HG03139 (cell line): ENCODE results near the gene CCN6.
"Not testable (repeated sequence)": the region's sequence is repeated elsewhere in the genome, so short reads cannot be mapped to it uniquely, and the experiment has no call there.

Source experiments
- ATAC-seq: cut with Tn5 transposase; IDR thresholded peaks from one replicate; pipeline ENCODE4 v1.9.1; 2021; ENCODE audit not compliant: unreplicated experiment

CCN6 gene

GRCh38 chr6:112029045-112029822 is 24.7 kb upstream of the CCN6 start:
- ATAC-seq = peak; percentile 64

DNA sequence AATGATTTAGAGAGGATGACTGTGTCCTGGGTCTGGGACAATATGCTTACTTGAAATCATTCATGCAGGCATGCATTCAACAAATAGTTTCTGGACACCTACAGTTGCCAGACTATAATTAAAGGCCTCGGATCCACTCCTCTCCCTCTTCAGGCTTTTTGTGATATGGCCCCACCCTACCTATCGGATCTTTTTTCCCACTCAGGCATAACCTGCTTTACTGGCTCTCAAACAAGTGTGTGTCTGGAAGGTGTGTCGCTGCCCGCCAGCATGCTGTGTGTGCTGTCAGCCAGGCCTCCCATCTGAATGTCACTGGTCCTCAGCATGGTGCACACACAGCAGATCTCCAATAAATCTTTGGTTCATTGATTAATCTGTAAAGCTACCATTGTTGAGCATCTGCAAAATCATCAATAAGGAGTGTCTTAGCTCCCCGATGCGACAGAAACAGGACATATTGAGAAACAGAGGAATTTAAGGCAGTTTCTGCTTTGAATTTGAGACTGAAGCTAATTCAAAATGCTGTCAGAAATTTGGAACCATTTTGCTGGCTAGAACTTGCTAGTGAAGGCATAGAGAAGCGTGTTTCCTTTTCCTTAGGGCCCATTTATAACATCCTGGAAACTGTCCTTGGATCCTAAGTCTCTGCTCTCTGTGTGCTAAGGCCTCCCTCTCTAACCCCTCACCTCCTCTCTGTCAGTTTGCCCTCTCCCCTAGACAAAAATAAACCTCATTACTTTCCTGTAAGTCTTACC is 23.5 kb upstream of the CCN6 start:
- no peak for ATAC-seq

- no peak for ATAC-seq
These were observed 22.8 kb upstream of the CCN6 start for GRCh38 chr6:112030961-112031660.

DNA sequence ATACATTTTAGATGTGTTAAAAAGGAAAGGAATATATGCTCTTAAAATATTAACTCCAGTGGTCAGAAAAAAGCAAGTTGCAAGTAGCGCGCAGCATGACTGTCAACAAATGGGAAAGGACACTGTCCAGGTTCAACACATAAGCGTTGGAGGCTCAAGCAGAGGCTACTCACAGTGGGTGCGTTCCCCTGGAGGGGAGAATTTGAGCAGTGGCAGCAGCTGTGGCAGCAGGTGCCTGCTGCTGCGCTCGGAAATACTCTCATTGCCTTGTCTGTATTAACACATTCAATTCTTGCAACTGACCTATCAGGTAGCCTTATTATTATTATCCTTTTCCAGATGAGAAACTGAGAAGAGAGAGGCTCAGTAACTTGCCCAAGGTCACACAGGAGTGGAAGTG is 21.9 kb upstream of the CCN6 start:
- ATAC-seq = no peak

GRCh38 chr6:112032728-112033127 is 21.2 kb upstream of the CCN6 start:
- no peak for ATAC-seq

DNA sequence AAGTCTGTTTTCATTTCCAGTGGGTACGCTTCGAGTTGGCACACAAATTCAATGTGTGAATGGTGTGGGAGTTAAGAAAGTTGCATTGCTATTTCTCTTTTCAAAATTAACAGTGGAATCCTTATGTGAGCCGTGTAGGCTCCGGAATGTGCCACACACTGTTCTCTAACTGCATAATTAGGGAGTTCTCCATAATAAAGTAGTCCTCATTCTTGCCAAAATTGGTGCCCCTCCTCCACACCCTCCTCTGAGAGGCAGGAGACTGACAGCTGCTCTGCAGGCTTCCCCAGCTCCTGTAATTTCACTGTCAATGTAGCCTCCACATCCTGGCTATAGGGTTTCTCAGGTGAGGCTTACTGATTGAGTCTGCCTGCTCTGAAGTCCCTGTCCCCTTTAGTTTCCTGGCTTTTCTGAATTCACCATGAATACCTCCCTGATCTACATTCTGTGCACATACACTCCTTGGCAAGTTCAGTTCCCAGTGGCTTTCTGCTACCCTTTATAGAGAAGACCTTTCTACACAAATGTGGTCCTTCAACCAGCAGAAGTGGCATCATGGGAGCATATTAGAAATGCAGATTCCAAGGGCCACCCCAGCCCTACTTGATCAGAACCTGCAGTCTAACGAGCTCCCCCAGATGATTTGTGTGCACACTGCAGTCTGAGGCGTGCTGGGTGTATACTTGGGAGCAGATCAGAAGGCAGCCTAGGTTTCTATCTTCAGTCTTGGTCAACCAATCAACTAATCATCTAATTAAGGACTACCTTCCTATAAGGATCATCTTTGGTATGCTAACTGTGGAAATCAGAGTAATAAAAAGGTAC is 19.9 kb upstream of the CCN6 start:
- no peak for ATAC-seq

DNA sequence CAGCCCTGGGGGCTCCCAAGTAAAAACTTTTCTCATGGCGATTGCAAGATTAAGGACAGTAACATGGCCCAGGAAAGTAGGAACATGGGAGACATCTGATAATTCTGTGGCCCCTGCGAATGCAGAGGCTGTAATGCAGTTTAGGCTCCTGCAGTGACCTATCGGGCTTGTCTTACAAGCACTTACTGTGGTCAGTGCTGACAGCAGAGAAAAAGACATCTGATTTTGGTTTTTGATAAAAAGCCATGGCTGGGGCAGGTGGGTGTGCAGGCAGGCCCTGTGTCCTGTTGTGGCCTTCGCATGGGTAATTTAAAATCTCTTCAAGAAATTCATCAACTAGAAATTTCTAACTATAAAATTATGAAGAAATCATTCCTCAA is 19.3 kb upstream of the CCN6 start:
- ATAC-seq = no peak

GRCh38 chr6:112036088-112036637 is 17.7 kb upstream of the CCN6 start:
- no peak for ATAC-seq

GRCh38 chr6:112037783-112038216 is 16.1 kb upstream of the CCN6 start:
- no peak for ATAC-seq

GRCh38 chr6:112038268-112038667 is 15.6 kb upstream of the CCN6 start:
- ATAC-seq = no peak

DNA sequence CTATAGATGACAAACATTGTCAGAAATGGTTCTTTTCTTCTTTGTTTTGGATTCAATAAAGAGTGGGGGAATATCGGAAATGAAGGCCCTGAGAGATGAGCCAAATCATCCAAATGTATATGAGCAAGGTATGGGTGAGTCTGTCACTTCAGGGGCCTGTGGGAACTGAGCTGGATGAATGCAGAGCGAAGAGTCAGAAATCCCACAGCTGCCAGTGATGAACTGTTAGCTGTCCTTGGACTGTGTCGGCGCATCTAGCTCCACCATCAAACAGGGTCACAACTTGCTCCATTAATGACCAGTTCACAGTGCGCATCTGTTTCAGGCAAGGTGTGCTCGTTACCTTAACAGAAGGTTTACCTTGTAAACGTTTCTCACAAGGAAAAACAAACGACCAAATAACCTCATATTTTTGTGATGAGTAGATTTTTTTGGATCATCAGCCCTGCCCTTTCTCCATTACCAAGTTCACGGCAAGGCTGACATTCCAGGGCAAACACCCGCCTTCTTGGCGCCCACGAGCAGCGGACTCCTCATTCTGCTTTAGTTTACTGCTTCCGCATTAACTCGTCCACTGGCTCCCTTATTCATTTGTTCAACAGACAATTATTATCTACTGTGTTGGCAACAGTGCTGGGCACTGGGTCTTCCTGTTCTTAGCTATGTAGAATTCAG is 15.0 kb upstream of the CCN6 start:
- ATAC-seq = no peak

DNA sequence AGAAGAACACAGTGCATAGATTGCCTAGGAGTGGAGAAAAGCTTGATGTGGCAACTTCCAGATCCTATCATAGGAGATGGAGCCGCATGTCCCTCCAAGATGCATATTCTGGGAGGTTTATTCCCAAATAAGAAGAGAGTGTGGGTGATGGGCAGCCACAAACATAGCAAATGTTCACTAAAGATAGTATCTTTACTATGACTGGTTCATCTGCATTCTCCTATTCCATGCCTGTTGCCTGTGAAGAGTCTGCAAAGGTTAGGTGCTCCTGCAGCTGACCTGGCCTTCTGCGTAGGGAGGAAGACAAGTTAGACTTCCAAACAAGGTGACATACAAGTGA is 14.5 kb upstream of the CCN6 start:
- ATAC-seq = no peak

DNA sequence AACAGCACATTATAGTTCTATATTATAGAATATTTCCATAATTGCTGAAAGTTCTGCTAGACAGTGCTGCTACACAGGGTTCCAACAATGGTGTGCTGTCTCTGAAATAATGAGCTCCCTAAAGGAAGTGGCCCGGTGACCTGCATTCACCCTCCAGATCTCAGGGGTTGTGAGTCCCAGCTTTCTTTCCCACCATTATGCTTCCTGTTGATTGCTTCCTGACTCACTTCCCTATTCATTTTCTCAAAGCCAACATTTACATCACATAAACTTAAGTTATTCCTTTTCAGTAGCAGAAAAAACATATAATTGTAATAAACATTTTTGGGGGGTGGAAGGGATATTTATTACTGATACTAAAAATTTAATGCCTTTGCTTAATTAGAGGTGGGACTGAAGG is 12.9 kb upstream of the CCN6 start:
- no peak for ATAC-seq

- no peak for ATAC-seq
These were observed 12.4 kb upstream of the CCN6 start for GRCh38 chr6:112041535-112041934.

- ATAC-seq = peak; percentile 92
These were observed 10.6 kb upstream of the CCN6 start for GRCh38 chr6:112043032-112044007.

- no peak for ATAC-seq
These were observed 9.7 kb upstream of the CCN6 start for GRCh38 chr6:112044196-112044595.

DNA sequence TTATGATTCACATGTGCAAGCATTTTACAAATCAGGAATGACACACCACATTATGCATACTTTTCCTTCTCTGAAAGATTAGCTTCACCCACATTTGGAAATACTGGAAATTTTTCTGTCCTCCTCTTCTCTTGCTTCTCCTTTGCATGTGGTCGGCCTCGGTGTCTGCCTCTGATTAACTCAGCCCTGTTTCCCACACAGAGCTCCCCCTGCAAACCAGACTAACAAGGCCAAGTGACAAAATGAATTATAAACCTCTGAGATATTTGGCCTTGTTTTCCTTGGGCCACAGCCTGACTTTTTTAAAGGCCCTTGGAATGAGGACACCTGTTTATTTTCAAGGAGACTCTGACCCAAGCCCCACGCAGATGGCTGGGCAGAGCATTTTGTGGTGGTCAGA is 9.0 kb upstream of the CCN6 start:
- no peak for ATAC-seq

- not testable (repeated sequence) for ATAC-seq
These were observed 6.4 kb upstream of the CCN6 start for GRCh38 chr6:112047523-112047922.
